RPMI8226 (cell line): ENCODE data around the gene RPLP1.
A peak's percentile ranks its signal among the peaks of the same experiment; 100 is the strongest.
"Not testable (repeated sequence)": the region's sequence is repeated elsewhere in the genome, so short reads cannot be mapped to it uniquely, and the experiment has no call there.

Experiments
- DNase-seq: peaks from one replicate; pipeline ENCODE4 v3.0.0-alpha.2; 2015

Gene RPLP1

DNA sequence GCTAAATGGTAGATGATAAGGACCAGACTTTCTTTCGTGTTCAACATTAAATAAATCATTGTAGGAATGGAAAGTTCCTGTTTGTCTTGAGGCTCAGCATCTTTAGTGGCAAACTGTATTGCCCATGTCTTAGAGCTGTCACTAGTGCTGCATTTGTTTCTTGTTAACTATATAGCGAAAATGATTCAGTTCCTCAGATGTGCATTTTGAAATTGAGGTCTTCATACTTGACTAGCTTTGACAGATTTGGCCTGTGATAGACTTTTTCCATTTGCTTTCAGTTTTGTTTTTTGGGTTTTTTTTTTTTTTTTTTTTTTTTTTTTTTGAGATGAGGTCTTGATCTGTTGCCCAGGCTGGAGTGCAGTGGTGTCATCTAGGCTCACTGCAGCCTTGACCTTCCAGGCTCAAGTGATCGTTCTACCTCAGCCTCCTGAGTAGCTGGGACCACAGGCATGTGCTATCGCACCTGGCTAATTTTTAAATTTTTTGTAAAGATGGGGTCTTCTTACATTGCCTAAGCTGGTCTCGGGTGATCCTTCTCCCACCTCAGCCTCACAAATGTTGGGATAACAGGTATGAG, 9.5 kb upstream of the RPLP1 start:
- no peak for DNase-seq

GRCh38 chr15:69444686-69445085, 7.9 kb upstream of the RPLP1 start:
- no peak for DNase-seq

DNA sequence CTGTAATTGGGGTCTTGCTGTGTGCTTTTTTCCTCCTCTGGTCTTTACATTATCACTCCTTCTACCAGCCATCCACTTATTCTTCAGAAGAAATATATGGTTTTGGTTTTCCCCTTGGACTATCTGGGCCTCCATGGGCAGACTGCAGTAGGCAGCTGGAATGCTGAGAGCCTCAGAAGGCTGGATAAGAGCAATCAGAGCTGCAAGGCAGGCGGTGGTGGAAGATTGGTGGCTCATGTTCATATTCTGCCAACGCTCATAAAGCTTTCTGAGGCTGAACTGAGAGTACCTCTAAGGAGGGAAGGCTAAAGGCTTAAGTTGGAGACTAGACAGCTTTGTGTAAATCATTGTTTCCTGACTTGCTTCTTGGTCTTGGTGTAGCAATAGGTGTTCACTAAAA, 5.7 kb upstream of the RPLP1 start:
- DNase-seq: no peak

DNA sequence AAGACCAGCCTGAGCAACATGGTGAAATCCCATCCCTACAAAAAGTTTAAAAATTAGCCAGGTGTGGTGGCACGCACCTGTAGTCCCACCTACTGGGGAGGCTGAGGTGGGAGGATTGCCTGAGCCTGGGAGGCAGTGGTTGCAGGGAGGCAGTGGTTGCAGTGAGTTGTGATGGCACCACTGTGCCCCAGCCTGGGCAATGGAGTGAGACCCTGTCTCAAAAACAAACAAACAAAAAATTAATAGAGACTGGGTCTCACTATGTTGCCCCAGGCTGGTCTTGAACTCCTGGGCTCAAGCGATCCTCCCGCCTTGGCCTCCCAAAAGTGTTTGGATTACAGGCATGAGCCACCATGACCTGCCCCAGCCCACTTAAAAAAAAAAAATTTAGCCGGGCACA, 2.4 kb upstream of the RPLP1 start:
- DNase-seq: not testable (repeated sequence)

DNA sequence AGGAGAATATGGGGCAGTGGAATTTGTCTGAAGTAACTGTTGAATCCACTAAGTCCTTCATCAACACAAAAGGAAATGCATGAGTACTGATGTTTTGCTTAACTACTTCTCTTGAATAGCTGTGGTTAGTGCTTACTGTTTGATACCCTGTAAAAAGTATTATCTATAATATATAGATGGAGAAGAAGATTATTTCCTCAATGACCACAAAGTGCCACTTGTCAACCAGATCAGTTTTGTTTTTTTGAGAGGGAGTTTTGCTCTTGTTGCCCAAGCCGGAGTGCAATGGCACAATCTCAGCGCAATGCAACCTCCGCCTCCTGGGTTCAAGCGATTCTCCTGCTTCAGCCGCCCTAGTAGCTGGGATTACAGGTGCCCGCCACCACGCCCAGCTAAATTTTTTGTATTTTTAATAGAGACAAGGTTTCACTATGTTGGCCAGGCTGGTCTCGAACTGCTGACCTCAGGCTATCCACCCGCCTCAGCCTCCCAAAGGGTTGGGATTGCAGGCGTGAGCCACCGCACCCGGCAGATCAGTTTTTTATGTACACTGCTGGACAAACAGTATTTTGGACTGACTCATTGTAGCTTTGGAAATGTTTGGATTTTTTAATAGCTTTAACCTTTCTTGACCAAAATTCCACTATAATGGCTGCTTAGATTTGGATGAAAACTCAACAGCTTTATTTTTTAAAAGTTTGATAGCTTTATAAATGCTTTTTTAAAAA, 1.5 kb upstream of the RPLP1 start:
- no peak for DNase-seq

GRCh38 chr15:69451951-69452691, 497 bp upstream of the RPLP1 start:
- DNase-seq: peak; percentile 72

- no peak for DNase-seq
These were observed 2.3 kb downstream of the RPLP1 start for GRCh38 chr15:69454953-69455352.

- no peak for DNase-seq
These were observed 3.9 kb downstream of the RPLP1 start for GRCh38 chr15:69456208-69457166.

DNA sequence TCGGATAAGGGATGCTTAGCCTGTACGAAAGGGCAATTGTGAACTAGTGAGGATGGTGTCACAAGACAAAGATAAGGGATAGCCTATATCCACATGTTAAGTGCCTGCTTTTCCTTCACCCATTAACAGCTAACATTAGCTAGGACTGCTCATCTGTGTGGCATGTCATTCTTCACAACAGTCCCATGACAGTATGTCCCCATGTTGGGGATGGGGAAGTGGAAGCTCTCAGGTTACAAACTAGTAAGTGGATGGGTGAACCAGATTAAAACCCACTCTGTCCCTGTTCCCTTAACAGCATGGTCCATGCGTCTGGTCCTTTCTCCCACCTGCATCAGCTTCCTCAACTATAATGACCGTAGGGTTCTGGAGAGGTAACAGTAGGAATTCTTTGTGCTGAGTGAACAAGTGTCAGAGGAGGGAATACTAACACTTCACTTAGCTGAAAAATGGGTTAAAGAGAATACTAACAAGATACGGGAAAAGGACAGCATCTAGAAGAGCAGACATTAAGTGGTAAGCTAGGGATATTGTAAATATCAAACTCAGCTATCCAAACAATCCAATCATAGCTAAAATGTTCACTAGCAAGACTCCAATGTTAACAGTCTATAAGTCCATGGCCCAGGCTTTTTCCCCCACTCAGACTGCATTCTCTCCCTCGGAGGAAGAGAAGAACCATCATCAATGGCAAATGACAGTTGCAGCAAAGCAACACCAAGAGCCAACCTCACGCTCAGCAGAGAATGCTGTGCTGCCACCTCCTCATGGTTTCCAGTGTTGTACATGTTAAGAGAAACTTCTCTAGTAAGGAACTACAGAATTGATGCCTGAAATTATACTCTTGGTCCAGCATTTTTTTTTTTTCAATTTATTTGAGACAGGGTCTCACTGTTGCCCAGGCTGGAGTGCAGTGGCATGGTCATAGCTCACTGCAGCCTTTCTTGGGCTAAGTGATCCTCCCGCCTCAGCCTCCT, 5.0 kb downstream of the RPLP1 start:
- no peak for DNase-seq

DNA sequence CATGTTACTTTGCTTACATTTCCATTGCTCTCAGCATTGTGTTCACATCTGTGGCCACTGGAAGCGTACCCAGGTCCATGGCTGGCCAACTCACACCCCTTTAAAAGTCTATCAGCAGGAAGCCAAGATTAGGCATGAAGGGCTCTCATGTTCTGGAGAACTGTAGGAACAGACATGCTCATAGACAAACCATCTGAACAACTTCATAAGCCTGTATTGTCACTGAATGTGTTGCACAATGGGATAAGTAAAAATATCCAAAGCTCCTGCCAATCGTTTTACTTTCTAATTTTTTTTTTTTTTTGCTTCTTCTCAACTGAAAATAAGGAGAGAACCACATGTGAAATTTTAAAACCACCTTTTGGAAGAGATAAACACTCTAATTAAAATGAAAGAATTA, 6.4 kb downstream of the RPLP1 start:
- no peak for DNase-seq

GRCh38 chr15:69460481-69460880, 7.9 kb downstream of the RPLP1 start:
- DNase-seq: no peak

GRCh38 chr15:69462030-69462492, 9.4 kb downstream of the RPLP1 start:
- no peak for DNase-seq

- peak; percentile 99 for DNase-seq
These were observed 10.0 kb downstream of the RPLP1 start for GRCh38 chr15:69462493-69463181.

DNA sequence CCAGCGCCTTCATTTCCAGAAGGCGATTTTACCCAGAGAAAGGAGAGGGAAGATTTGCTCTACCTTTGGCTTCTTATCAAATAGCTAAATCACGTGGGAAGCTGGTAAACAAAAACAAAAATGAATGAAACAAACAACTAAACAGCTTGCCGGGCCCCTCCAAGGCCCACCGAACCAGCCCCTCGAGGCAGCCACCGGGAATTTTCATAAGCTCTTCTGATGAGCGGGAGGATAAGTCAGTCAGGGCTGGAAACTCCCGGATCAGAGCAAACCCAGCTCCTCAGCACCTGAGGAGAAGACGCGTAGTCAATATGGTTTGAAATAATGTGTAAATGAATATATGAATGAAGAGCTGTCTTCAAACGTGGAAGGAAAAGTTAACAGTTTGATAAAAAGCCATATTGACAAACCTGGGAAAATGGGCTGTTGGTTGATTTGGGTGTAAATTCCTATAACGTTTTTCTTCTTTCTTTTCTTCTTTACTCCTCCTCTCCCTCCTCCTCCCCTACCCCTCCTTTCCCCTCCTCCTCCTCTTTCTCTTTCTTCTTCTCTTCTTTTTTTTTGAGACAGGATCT, 10.7 kb downstream of the RPLP1 start:
- DNase-seq: no peak

- no peak for DNase-seq
These were observed 12.6 kb downstream of the RPLP1 start for GRCh38 chr15:69465253-69465652.

DNA sequence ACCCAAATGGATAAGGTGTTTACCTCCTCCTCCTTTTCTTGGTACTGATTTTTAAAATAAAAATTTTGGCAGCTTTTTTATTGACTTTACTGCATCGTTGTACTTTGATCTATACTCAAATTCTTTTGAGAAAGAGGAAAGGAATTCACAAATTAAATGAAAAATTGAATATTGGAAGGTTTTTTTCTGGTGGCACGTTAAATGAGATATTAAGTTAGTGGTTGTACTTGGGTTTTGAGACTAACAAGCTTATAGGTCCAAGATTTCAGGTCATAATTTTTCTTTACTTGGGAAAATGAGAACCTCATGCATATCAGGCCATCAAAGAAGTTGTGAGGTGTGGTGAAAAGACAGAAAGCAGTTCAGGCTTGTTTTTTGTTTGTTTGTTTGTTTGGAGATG, 14.1 kb downstream of the RPLP1 start:
- no peak for DNase-seq

GRCh38 chr15:69467636-69468035, 15.0 kb downstream of the RPLP1 start:
- DNase-seq: peak; percentile 51

- peak; percentile 88 for DNase-seq
These were observed 15.9 kb downstream of the RPLP1 start for GRCh38 chr15:69468241-69469121.

DNA sequence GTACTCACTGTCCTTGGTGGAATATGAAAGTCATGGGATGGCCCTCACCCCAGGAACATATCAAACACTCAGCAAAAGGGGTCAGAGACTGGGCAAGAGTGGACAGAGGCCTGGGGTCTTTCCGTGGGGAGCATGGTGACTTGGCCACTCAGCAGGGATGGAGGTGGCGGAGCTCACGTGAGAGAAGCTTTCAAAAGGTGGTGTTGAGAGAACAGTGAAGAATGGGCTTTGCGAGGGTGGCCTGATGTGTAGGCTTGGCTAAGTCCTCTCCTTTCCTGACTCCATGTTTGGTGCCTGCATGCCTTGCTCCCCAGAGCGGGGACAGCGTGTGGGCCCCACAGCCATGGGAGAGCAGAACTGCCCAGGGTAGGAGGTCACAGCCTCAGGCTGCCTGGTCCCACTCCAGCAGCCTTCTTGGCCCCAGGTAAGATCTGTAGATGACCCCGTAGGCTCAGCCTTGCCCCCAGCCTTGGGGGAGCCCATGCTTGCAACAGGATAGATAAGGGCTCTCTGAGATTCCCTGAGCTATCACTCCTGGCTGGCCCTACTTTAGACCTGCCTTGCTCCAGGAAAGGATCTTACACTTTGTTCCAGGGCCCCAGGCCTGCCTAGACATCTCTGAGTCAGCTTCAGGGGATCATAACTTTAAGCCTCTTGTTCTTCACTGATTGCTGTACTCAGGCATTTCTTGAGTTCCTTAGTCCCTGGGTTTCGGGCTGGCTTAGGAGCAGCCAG, 17.0 kb downstream of the RPLP1 start:
- no peak for DNase-seq
